Measurements from ENCODE around the gene ARFGAP2. TPM values are rescaled to one million over a fixed set of nuclear protein-coding genes. Genes with fewer than 3 reads are reported as not detected.
"Not testable (repeated sequence)": the region's sequence is repeated elsewhere in the genome, so short reads cannot be mapped to it uniquely, and the experiment has no call there.

ARFGAP2 gene
- 105 TPM for total RNA-seq

- DNase-seq (ENCODE audit: low spot score), result peak; percentile 97
Measured at GRCh38 chr11:47176328-47177228, at the start of gene ARFGAP2. ARFGAP2 (minus strand) TSS chr11:47176879; CDS start chr11:47176853, 26 bp downstream.

- no peak for DNase-seq (ENCODE audit: low spot score)
Measured at GRCh38 chr11:47225552-47226400, 49.1 kb upstream of the ARFGAP2 start.

DNA sequence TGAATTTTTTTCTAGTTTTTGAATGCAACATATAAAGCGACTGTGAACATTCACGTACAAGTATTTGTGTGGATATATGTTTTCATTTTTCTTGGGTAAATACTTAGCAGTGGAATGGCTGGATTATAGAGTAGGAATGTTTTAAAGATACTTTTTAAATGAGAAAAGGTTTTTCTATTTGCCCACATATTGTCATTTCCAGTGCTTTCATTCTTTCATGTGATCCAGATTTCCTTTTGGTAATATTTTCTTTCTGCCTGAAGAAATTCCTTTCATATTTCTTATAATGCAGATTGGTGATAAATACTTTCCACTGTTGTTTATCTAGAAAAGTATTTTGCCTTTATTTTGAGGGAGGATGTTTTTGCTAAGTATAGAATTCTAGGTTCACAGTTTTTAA, 46.0 kb upstream of the ARFGAP2 start:
- DNase-seq (ENCODE audit: low spot score), result no peak

GRCh38 chr11:47220401-47220821, 43.7 kb upstream of the ARFGAP2 start:
- no peak for DNase-seq (ENCODE audit: low spot score)

GRCh38 chr11:47216121-47216798, 39.6 kb upstream of the ARFGAP2 start:
- peak; percentile 75 for DNase-seq (ENCODE audit: low spot score)

DNA sequence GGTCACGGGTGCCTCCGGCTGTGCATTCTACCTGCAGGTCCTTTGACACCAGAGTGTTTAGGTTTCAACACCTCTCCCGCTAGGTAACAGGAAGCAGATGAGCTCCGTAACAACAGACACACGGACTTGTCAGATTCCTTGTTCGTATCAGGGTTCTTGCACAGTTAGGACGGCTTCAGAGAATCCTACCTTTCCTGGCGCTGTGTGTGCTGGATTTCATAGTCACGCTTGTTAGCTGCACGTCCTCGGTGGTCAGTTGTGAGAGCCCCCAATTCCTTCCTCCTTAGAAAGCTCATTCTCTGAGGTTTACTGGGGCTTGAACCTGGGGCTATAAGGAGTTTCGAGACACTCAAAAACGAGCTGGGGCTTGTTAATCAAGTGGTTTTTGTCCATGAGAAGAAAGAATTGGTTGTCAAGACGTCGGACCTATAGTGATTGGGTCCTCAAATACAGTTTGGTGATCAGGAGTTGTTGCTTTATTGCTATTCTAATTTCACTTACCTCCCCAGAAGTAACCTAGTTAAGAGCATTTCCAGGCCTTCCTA, 38.8 kb upstream of the ARFGAP2 start:
- no peak for DNase-seq (ENCODE audit: low spot score)

DNA sequence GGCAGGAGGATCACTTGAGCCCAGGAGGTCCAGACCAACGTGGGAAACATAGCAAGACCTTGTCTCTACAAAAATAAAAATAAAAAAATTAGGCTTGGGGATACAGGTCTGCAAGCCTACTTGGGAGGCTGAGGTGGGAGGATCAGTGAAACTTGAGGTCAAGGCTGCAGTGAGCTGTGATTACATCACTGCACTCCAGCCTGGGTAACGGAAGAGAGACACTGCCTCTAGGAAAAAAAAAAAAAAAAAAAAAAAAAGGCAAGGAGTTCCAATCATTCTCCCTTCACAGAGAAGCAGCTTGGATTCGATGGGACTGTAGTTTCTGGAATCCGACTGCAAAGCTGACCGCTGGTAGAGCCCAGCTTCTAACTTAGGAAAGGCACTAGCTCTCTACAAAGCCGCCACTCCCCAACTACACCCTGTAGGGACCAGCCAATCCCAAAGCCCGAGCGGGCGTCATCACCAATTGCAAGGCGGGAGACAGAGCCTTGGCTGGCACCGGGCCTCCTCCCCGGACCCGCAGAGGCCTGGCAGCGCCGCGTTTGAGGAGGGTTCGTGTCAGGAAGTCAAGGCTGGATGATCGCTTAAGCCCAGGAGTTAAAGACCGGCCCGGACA, 37.4 kb upstream of the ARFGAP2 start:
- DNase-seq (ENCODE audit: low spot score), result peak; percentile 95

GRCh38 chr11:47212938-47213337, 36.3 kb upstream of the ARFGAP2 start:
- DNase-seq (ENCODE audit: low spot score), result no peak

DNA sequence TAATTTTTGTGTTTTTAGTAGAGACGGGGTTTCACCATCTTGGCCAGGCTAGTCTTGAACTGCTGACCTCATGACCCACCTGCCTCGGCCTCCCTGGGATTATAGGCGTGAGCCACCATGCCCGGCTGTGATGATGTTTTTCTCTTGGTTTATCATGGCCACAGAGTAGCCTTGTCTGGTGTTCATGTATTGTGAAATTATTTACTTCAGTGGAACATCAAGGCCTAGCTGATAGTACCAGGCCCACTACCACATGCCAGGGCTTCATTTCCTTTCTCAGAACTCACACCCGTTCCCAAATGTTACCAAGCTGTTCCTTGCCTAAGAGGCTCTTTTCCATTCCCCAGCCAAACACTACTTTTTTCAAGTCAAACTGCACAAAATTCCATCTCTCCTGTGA, 31.9 kb upstream of the ARFGAP2 start:
- no peak for DNase-seq (ENCODE audit: low spot score)

DNA sequence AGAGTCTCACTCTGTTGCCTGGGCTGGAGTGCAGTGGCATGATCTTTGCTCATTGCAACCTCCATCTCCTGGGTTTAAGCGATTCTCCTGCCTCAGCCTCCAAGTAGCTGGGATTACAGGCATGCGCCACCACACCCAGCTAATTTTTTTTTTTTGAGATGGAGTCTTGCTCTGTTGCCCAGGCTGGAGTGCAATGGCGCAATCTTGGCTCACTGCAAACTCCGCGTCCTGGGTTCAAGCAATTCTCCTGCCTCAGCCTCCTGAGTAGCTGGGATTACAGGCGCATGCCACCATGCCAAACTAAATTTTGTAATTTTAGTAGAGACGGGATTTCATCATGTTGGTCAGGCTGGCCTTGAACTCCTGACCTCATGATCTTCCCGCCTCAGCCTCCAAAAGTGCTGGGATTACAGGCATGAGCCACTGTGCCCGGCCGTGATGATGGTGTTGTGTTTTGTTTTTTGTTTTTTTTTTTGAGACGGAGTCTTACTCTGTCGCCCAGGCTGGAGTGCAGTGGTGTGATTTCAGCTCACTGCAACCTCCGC, 31.4 kb upstream of the ARFGAP2 start:
- DNase-seq (ENCODE audit: low spot score), result not testable (repeated sequence)

DNA sequence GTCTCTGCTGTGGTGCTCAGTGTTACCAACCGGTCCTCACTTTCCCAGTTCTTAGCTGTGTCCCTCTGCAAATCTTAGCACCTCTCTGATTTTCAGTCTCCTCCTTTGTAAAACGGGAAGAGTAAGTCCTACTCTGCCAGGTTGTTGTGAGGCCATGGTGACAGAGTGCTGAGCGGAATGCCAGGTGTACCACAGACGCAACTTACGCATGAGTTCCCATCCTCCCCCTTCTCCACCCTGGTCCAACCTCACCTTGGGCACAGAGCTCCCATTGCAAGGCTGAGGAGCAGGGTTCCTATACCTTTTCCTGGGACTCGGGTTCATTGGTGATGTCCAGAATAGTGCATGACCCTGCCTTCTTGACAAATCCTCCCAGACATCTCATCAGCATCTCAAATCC, 30.8 kb upstream of the ARFGAP2 start:
- no peak for DNase-seq (ENCODE audit: low spot score)

- DNase-seq (ENCODE audit: low spot score), result not testable (repeated sequence)
Measured at GRCh38 chr11:47206577-47206976, 29.9 kb upstream of the ARFGAP2 start.

GRCh38 chr11:47204637-47204989, 27.9 kb upstream of the ARFGAP2 start:
- no peak for DNase-seq (ENCODE audit: low spot score)

DNA sequence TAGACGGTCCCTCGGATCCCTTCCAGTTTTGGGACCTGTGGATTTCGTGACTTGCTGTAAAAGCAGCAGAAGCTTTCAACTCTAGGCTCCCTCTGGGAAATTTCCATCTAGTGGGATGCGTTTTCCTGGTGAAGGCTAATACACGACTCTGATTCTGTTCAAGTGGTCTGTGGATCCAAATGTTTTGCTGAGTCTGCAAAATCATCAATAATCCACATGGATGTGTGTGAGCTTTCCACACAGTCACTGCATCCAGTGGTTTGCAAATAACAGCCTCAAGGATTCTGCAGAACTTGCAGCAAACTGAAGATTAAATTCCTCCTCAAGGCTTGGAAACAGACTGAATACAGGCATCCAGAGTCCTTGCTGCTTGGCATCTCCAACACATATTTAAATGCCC, 25.9 kb upstream of the ARFGAP2 start:
- DNase-seq (ENCODE audit: low spot score), result no peak

GRCh38 chr11:47201015-47201414, 24.3 kb upstream of the ARFGAP2 start:
- DNase-seq (ENCODE audit: low spot score), result no peak

- DNase-seq (ENCODE audit: low spot score), result not testable (repeated sequence)
Measured at GRCh38 chr11:47198161-47198560, 21.5 kb upstream of the ARFGAP2 start.

DNA sequence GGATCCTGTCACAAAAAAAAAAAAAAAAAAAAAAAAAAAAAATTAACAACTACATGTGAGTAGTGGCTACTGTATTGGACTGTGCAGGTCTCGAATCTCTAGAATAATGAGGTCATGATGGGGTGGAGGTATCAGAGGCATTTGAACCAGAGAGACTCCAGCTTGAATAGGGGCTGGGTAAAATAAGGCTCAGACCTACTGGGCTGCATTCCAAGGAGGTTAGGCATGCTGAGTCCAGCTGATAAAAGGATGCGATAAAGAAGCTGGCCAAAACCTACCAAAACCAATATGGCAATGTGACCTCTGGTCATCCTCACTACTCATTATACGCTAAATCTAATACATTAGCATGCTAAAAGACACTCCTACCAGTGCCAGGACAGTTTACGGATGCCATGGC, 15.4 kb upstream of the ARFGAP2 start:
- DNase-seq (ENCODE audit: low spot score), result no peak

DNA sequence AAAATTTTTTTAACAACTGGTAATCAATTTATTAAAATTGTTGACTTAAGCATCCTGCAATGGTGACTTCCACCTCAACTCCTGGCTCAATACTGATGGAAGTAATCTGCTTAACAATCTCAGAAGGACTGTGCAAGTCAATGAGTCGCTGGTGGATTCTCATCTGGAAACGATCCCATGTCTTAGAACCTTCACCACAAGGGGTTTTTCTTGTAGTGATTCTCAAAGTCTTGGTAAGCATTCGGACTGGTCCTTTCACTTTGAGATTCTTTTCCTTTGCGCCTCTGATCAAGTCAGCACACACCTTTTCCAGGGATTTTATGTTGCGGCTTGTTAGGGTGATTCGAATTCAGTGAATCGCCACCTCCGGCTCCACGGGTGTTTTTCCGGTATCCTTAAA, 14.5 kb upstream of the ARFGAP2 start:
- not testable (repeated sequence) for DNase-seq (ENCODE audit: low spot score)

- no peak for DNase-seq (ENCODE audit: low spot score)
Measured at GRCh38 chr11:47189100-47189834, 12.6 kb upstream of the ARFGAP2 start.

GRCh38 chr11:47188259-47188658, 11.6 kb upstream of the ARFGAP2 start:
- no peak for DNase-seq (ENCODE audit: low spot score)

Data from ureter (tissue), 1 donor.